CD4-positive, alpha-beta T cell treated with Interferon gamma for 1 hour (primary cell): ENCODE results near the gene HTR6.

Experiments
- DNase-seq: peaks from one replicate; pipeline ENCODE4 v3.0.0-alpha.2; 2020

HTR6 gene

DNA sequence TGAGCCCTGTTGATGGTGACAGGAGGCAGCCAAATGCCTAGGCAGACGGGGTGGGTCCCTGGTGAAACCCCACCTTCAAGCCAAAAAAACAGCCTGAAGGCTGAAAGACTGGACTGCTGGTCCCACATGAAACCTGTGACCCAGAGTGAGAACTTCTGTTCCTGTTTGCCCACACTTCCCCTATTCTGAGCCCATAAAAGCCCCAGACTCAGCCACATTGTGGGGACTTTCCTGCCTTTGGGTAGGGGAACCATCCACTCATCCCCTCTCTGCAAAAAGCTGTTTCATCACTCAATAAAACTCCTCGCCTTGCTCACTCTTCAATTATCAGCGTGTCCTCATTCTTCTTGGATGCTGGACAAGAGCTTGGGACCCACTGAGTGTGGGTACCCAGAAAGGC lies 25.2 kb downstream of the HTR6 start:
- no peak for DNase-seq

GRCh38 chr1:19690342-19690741 lies 25.7 kb downstream of the HTR6 start:
- DNase-seq: no peak

- DNase-seq: no peak
Observed at GRCh38 chr1:19694298-19694697, 29.6 kb downstream of the HTR6 start.

GRCh38 chr1:19695772-19696171 lies 31.1 kb downstream of the HTR6 start:
- DNase-seq: no peak

DNA sequence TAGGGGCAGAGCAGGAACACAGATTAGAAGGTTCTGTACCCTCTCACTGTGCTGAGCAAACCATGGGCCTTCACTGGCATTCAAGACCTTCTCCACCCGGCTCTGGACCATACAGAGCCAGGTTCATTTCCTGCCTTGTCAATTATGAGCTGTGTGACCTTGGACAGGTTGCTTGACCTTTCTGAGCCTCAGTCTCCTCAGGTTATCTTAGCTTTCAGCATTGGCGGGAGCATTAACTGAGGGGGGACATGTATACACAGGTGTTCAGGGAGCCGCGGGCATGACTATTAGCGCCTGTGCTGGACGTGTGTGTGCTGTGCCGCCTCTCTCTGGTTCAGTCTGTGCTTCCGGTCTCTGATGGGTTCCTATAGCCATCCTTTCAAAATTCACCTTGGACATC lies 32.1 kb downstream of the HTR6 start:
- DNase-seq: no peak

GRCh38 chr1:19698181-19698580 lies 33.5 kb downstream of the HTR6 start:
- DNase-seq: no peak

DNA sequence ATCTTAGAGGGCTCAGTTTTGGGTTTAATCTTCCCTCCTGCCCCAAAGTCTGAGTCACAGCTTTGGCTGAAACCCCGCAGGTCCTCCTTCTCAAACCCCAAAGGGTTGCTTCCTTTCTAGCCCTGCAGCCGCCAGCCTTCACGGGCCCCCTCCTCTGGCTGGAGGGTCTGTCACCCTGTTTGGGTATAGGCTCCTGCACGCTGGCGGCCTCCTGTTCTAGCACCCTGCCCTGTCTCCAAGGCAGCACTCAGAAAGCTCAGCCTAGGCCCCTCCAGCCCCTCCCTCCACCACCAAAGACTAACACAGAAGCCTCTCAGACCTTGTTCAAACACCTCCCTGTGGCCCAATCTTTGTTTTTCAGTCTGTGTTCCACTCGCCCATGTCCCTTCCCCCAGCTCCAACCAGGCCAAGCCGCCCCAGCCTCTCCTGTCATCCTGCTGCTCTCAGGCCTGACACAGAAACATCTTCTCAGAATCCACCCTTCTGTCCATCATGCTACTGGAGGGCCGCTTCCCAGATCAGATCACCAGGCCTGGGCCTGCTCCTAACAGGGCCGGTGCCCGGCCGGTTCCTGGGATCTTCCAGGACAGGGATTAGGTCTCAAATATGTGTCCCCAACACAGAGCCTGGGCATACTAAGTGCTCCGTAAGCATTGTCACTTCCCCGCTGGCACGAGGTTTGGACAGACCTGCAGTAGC lies 35.6 kb downstream of the HTR6 start:
- DNase-seq: no peak

- no peak for DNase-seq
Observed at GRCh38 chr1:19703280-19703679, 38.6 kb downstream of the HTR6 start.

DNA sequence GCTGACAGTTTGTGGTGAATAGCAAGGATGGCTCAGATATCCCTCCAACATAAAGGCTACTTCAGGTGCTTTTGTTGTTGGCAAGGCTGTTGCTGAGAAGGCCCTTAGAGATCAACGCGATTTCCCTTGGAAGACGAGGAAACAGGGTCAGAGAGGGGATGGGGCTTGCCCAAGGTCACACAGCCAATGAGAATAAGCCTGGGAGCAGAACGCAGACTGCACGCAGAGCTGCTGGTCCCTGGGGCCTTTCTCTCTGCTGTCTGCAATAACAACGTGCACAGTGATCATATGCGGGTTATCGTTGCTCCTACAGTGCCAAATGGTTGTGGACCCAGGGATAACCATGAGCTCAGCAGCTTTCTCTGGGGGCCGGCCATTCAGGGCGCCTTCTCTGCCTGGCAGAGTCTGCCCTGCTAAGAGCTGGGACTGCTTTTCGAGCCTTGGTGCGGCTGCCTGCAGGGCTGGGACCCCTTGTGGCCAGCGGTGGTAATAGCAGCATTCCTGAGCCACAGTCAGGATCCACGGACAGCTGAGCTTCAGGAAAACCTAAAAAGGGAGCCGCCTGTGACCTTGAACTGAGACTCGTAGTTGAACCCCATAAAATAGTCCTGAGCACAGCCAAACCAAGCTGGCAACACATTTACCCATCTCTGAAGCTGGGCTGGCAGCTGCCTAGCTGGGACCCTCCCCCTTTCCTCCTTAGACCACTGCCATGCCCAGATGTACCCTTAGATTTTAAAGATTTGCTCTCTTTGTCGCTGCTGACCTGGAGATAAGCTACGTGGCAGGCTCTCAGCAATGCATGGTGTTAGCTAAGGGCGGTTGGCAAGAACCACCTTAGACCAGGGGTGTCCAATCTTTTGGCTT lies 39.8 kb downstream of the HTR6 start:
- peak; percentile 45 for DNase-seq

DNA sequence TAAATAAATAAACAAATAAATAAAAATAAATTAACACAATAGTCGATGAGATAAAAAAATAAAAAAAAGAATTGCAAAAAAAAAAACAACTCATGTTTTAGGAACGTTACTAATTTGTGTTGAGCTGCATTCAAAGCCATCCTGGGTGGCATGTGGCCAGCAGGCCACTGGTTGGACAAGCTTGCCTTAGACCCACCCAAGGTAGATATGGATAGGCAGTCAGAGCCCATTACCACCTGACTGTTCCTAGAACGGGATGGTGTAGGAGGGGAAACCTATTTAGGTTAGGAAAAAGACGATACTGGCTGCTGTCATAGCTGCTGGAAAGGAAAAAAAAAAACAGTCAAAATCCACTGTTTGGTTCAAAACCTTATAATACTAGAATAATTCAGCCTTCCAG lies 40.8 kb downstream of the HTR6 start:
- DNase-seq: no peak

GRCh38 chr1:19706136-19706535 lies 41.5 kb downstream of the HTR6 start:
- DNase-seq: no peak

DNA sequence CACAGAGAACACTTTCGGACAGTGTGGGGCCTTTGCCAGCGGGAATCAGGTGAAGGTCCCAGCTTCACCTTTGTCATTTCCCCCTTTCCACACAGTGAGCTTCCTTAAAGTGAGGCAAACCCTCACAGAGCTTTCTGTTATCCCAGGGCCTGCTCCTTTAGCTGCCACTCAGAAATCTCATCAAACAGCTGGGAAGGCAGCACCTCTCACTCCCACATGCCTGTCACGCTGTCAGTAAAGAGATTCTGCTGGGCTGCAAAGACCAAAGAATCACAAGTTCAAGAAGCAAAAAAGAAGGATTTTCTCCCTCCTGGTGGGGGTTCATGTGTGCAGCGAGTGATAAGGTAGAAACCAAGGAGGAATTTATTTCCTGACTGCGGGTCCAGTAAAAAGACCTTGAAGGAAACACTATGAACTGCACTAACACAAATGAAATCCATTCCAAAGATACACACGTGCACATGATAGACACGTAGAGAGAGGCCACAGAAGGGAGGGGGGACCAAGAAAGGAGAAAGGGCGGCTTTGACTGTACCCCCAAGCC lies 44.0 kb downstream of the HTR6 start:
- no peak for DNase-seq

- no peak for DNase-seq
Observed at GRCh38 chr1:19709260-19709793, 44.7 kb downstream of the HTR6 start.

- no peak for DNase-seq
Observed at GRCh38 chr1:19710825-19711611, 46.3 kb downstream of the HTR6 start.

DNA sequence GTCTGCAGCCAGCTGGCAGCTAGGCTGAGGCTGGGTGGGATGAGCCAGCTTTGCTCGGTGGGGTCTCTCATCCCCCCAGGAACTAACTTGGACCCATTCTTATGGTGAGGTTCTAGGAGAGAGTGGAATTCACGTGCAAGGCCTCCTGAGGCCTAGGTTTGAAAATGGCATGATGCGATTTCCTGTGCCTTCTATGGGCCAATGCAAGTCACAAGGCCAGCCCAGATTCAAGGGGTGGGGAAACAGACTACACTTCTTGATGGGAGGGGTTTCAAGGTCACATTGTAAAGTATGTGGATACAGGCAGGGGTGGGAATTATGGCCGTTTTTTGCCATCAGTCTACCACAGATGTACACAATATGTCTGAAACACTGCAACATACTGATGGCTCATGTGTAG lies 48.3 kb downstream of the HTR6 start:
- no peak for DNase-seq

GRCh38 chr1:19715334-19716203 lies 50.9 kb downstream of the HTR6 start:
- DNase-seq: peak; percentile 80

DNA sequence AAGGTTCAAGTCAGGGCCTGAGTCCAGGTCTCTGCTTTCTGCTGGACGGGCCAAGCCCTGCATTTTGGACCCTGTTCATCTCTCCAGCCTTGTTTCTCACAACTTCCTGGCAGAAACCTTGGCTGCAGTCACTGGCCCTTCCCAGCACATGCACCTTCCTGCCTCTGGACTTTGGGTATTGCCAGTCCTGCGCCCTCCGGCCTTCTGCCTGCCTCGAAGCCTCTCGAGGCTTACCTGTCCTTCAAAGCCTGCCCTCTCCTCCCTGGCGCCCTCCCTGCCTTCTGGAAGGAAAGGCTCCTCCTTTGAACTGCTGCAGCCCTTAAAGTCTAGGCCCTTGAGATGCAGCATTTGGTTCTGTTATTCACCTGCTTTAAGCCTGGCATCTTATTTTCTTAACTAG lies 52.8 kb downstream of the HTR6 start:
- no peak for DNase-seq

GRCh38 chr1:19720174-19720573 lies 55.5 kb downstream of the HTR6 start:
- DNase-seq: no peak

DNA sequence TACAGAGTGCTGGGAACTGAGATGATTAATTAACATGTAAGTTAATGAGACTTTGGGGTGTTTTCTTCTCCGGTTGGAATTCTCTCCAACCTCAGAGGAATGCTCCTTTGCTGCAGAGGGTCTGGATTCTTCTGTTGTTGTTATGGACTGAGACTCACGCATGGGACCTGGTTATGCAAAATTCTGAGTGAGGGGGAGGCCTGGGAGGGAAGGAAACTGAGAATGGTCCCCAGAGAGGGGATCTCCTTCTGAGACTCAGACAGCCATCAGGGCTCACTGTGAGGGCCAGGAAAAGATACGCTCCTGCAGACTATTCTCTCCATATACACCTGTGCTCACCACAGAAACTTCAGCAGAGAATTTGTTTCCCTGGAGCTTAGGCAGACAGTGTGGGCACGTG lies 56.3 kb downstream of the HTR6 start:
- DNase-seq: no peak

DNA sequence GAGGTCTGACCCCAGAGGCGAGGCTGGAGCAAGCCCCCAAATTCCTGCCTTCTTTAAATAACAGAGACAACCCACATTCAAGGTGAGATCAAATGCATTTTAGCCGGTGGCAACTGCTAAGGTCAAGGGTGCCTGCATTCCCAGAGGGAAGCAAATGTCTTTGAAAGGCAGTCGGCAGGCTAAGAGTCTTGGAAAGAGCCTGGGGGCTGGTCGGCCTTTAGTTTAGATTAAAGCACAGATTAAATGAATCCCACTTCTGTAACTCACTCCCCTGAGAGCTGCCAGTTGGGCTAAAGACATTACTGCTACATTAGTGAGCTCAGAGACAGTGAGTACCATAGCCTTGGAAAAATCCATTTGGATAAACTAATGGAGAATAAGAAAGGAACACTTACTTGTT lies 59.2 kb downstream of the HTR6 start:
- DNase-seq: no peak

- DNase-seq: no peak
Observed at GRCh38 chr1:19725606-19726005, 60.9 kb downstream of the HTR6 start.
